ENCODE data around the gene SOWAHB.
"Not testable (repeated sequence)": the region's sequence is repeated elsewhere in the genome, so short reads cannot be mapped to it uniquely, and the experiment has no call there.

The SOWAHB gene

GRCh38 chr4:76879731-76880364 is 18.1 kb downstream of the SOWAHB start:
- H3K36me3 Mint-ChIP-seq (ENCODE audit: low read depth): no peaks in the 10 kb centered on the region
- H3K4me1 Mint-ChIP-seq (ENCODE audit: low read depth): no peaks in the 10 kb centered on the region
- H3K27me3 Mint-ChIP-seq (ENCODE audit: low read depth): peaks cover 16% of the 10 kb centered on the region
- no peak overlapping the region for H3K27ac Mint-ChIP-seq
- no peak overlapping the region for H3K4me3 Mint-ChIP-seq
- no peaks in the 10 kb centered on the region for H3K9me3 Mint-ChIP-seq

- not testable (repeated sequence) for H3K27ac Mint-ChIP-seq; H3K4me3 Mint-ChIP-seq; H3K4me1 Mint-ChIP-seq (ENCODE audit: low read depth); H3K36me3 Mint-ChIP-seq (ENCODE audit: low read depth); H3K9me3 Mint-ChIP-seq
- peaks cover 16% of the 10 kb centered on the region for H3K27me3 Mint-ChIP-seq (ENCODE audit: low read depth)
Observed at GRCh38 chr4:76878641-76879165, 19.2 kb downstream of the SOWAHB start.

- Mint-ChIP-seq H3K4me3 (no peak overlapping the region), H3K4me1 (ENCODE audit: low read depth) (no peaks in the 10 kb centered on the region), H3K9me3 (no peaks in the 10 kb centered on the region), H3K36me3 (ENCODE audit: low read depth) (no peaks in the 10 kb centered on the region), H3K27ac (no peak overlapping the region), H3K27me3 (ENCODE audit: low read depth) (peaks cover 8% of the 10 kb centered on the region)
Observed at GRCh38 chr4:76874176-76874575, 23.8 kb downstream of the SOWAHB start.

GRCh38 chr4:76873495-76873894 is 24.4 kb downstream of the SOWAHB start:
- Mint-ChIP-seq H3K36me3 (ENCODE audit: low read depth) (no peaks in the 10 kb centered on the region), H3K9me3 (no peaks in the 10 kb centered on the region), H3K27ac (no peak overlapping the region), H3K4me3 (no peak overlapping the region), H3K27me3 (ENCODE audit: low read depth) (peaks cover 7% of the 10 kb centered on the region), H3K4me1 (ENCODE audit: low read depth) (no peaks in the 10 kb centered on the region)

- Mint-ChIP-seq H3K4me3 (no peak overlapping the region), H3K36me3 (ENCODE audit: low read depth) (no peaks in the 10 kb centered on the region), H3K27ac (no peak overlapping the region), H3K27me3 (ENCODE audit: low read depth) (peaks cover 7% of the 10 kb centered on the region), H3K9me3 (no peaks in the 10 kb centered on the region), H3K4me1 (ENCODE audit: low read depth) (no peaks in the 10 kb centered on the region)
Observed at GRCh38 chr4:76872556-76872955, 25.4 kb downstream of the SOWAHB start.

- H3K9me3 Mint-ChIP-seq; H3K27ac Mint-ChIP-seq; H3K36me3 Mint-ChIP-seq (ENCODE audit: low read depth); H3K4me3 Mint-ChIP-seq; H3K27me3 Mint-ChIP-seq (ENCODE audit: low read depth); H3K4me1 Mint-ChIP-seq (ENCODE audit: low read depth): not testable (repeated sequence)
Observed at GRCh38 chr4:76868780-76869179, 29.2 kb downstream of the SOWAHB start.

GRCh38 chr4:76867880-76868655 is 29.9 kb downstream of the SOWAHB start:
- H3K27me3 Mint-ChIP-seq (ENCODE audit: low read depth): peaks cover 3% of the 10 kb centered on the region
- H3K9me3 Mint-ChIP-seq: no peaks in the 10 kb centered on the region
- no peak overlapping the region for H3K4me3 Mint-ChIP-seq
- H3K36me3 Mint-ChIP-seq (ENCODE audit: low read depth): no peaks in the 10 kb centered on the region
- no peak overlapping the region for H3K27ac Mint-ChIP-seq
- peaks cover 2% of the 10 kb centered on the region for H3K4me1 Mint-ChIP-seq (ENCODE audit: low read depth)

GRCh38 chr4:76867377-76867776 is 30.6 kb downstream of the SOWAHB start:
- Mint-ChIP-seq H3K36me3 (ENCODE audit: low read depth) (no peaks in the 10 kb centered on the region), H3K27ac (no peak overlapping the region), H3K4me1 (ENCODE audit: low read depth) (peaks cover 2% of the 10 kb centered on the region), H3K27me3 (ENCODE audit: low read depth) (peaks cover 3% of the 10 kb centered on the region), H3K4me3 (no peak overlapping the region), H3K9me3 (no peaks in the 10 kb centered on the region)

GRCh38 chr4:76866641-76867040 is 31.3 kb downstream of the SOWAHB start:
- H3K9me3 Mint-ChIP-seq: no peaks in the 10 kb centered on the region
- H3K27ac Mint-ChIP-seq: no peak overlapping the region

GRCh38 chr4:76858319-76858718 is 39.6 kb downstream of the SOWAHB start:
- no peaks in the 10 kb centered on the region for H3K4me1 Mint-ChIP-seq (ENCODE audit: low read depth)
- H3K27me3 Mint-ChIP-seq (ENCODE audit: low read depth): peaks cover 11% of the 10 kb centered on the region
- H3K9me3 Mint-ChIP-seq: no peaks in the 10 kb centered on the region
- H3K36me3 Mint-ChIP-seq (ENCODE audit: low read depth): no peaks in the 10 kb centered on the region
- no peak overlapping the region for H3K27ac Mint-ChIP-seq
- no peak overlapping the region for H3K4me3 Mint-ChIP-seq

More at GRCh38 chr4:76866641-76867040, 31.3 kb downstream of the SOWAHB start:
- H3K4me1 Mint-ChIP-seq (ENCODE audit: low read depth): peaks cover 2% of the 10 kb centered on the region
- H3K36me3 Mint-ChIP-seq (ENCODE audit: low read depth): no peaks in the 10 kb centered on the region
- peaks cover 3% of the 10 kb centered on the region for H3K27me3 Mint-ChIP-seq (ENCODE audit: low read depth)
- H3K4me3 Mint-ChIP-seq: no peak overlapping the region

- H3K4me3 Mint-ChIP-seq: no peak overlapping the region
- no peak overlapping the region for H3K27ac Mint-ChIP-seq
- no peaks in the 10 kb centered on the region for H3K4me1 Mint-ChIP-seq (ENCODE audit: low read depth)
- no peaks in the 10 kb centered on the region for H3K9me3 Mint-ChIP-seq
- peaks cover 14% of the 10 kb centered on the region for H3K27me3 Mint-ChIP-seq (ENCODE audit: low read depth)
- no peaks in the 10 kb centered on the region for H3K36me3 Mint-ChIP-seq (ENCODE audit: low read depth)
Observed at GRCh38 chr4:76857074-76857409, 40.9 kb downstream of the SOWAHB start.

- Mint-ChIP-seq H3K36me3 (ENCODE audit: low read depth) (no peaks in the 10 kb centered on the region), H3K27me3 (ENCODE audit: low read depth) (peaks cover 14% of the 10 kb centered on the region), H3K27ac (no peak overlapping the region), H3K4me3 (no peak overlapping the region), H3K4me1 (ENCODE audit: low read depth) (no peaks in the 10 kb centered on the region), H3K9me3 (no peaks in the 10 kb centered on the region)
Observed at GRCh38 chr4:76856243-76857073, 41.5 kb downstream of the SOWAHB start.

- H3K4me1 Mint-ChIP-seq (ENCODE audit: low read depth): no peaks in the 10 kb centered on the region
- H3K27ac Mint-ChIP-seq: no peak overlapping the region
- H3K27me3 Mint-ChIP-seq (ENCODE audit: low read depth): peaks cover 12% of the 10 kb centered on the region
- no peaks in the 10 kb centered on the region for H3K36me3 Mint-ChIP-seq (ENCODE audit: low read depth)
- H3K4me3 Mint-ChIP-seq: no peak overlapping the region
- H3K9me3 Mint-ChIP-seq: no peaks in the 10 kb centered on the region
Observed at GRCh38 chr4:76854858-76855257, 43.1 kb downstream of the SOWAHB start.

- no peaks in the 10 kb centered on the region for H3K36me3 Mint-ChIP-seq (ENCODE audit: low read depth)
- H3K4me3 Mint-ChIP-seq: no peak overlapping the region
- H3K9me3 Mint-ChIP-seq: no peaks in the 10 kb centered on the region
- H3K27me3 Mint-ChIP-seq (ENCODE audit: low read depth): peaks cover 11% of the 10 kb centered on the region
- no peak overlapping the region for H3K27ac Mint-ChIP-seq
- H3K4me1 Mint-ChIP-seq (ENCODE audit: low read depth): no peaks in the 10 kb centered on the region
Observed at GRCh38 chr4:76851375-76851774, 46.6 kb downstream of the SOWAHB start.
